HG03139 (cell line): ENCODE measurements around the gene LRCOL1.

Source experiments
- ATAC-seq: cut with Tn5 transposase; IDR thresholded peaks from one replicate; pipeline ENCODE4 v1.9.1; 2021; ENCODE audit not compliant: unreplicated experiment

Gene LRCOL1

DNA sequence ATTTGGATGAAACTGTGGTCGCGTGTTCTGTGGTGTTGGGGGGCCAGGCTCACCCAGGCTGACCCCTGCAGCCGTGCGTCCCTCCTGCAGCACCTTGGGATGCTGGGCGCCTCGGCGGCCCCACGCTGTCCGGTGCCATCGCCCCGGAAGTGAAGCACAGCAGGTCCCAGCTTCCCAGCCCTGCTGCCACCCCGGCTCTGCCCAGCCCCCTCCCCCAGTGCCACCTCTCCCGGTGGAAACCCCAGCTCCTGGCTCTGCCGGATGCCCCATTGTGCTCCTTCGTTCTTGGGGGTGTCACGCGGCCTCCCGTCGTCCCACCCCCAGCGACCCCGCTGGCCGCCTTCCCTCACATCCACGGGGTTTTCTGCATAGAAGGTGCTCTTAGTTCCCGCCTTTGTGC, 25.2 kb downstream of the LRCOL1 start:
- ATAC-seq: no peak

DNA sequence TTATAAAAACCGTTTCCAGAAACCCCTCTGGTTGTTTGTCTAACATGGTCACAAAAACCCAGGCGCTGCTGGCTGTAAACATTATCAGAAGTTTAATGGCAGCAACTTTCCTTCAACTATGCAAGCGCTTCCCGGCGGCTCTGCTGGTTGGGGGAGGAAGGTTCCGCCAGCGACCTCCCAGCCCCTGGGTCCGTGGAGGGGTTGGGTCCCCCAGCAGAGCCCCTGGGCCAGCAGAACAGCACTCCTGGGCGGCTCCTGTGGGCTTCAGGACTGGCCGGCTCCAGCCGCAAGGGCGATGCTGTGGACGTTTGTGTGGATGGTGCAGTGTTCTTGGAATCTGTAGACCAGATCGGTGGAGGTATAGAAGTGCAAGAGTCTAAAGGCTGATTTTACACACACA, 26.0 kb downstream of the LRCOL1 start:
- no peak for ATAC-seq

DNA sequence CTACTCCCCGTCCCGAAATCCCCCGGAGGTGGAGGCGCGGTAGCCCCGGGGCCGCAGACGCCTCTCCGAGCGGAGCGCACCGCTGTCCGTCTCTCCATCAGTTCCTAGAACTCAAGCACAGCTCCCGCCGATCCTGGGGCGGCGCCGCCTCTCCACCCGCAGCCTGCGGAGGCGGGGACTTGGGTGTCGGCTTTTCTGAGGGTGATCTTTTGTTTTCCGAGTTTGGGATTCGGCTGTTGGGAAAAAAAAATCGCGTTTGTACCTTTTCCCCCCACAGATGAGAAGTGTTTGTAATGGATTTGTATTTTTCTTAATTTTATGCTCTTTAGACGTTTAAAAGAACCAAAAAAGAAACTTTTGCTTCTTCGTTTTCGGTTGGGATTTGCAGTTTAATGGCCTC, 26.6 kb downstream of the LRCOL1 start:
- ATAC-seq: no peak

DNA sequence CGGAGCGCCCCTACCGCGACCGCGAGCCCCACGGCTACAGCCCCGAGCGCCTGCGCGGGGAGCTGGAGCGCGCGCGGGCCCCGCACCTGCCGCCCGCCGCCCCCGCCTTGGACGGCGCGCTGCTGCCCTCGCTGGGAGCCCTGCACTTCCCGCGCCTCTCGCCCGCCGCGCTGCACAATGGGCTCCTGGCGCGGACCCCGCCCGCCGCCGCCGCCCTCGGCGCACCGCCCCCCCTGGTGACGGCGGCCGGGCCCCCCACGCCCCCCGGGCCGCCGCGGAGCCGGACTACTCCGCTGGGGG, 27.0 kb downstream of the LRCOL1 start:
- ATAC-seq: no peak

DNA sequence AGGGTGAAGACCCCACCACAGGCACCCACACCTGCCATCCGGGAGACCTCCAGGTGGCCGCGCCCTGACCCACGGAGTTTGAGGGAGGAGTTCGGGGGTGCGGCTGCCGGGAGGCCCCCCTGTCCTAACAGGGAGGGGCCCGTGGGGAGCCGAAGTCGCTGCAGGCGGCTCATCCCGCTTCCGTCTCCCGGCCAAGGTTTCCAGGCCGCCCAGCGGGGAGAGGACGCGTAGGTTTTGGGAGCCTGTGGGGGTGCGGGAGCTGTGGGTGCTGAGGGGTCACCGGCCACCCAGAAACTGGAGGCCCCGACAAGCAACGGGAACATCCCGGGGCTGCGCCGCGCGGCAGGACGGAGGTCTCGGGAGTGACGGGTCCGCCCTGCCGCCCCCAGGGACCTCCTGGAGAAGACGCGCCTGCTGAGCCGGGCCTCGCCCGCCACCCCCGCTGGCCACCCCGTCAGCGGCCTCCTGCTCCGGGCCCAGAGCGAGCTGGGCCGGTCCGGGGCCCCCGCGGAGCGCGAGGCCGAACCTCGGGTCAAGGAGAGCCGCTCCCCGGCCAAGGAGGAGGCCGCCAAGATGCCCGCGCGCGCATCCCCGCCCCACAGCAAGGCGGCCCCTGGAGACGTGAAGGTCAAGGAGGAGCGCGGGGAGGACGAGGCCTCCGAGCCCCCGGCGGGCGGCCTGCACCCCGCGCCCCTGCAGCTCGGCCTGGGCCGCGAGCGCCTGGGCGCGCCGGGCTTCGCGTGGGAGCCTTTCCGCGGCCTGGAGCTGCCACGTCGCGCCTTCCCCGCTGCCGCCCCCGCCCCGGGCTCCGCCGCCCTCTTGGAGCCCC, 27.6 kb downstream of the LRCOL1 start:
- ATAC-seq: no peak

DNA sequence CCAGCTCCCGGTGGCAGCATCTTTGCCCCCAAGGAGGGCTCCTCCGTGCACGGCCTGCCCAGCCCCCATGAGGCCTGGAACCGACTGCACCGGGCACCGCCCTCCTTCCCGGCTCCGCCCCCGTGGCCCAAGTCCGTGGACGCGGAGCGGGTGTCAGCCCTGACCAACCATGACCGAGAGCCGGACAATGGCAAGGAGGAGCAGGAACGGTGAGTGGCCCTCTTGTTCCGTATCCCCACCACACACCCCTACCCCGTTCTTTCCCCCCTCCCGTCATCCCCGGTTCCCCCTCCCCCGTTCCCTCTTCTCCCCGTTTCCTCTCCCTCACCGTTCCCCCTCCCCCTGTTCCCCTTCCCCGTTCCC, 28.3 kb downstream of the LRCOL1 start:
- no peak for ATAC-seq

DNA sequence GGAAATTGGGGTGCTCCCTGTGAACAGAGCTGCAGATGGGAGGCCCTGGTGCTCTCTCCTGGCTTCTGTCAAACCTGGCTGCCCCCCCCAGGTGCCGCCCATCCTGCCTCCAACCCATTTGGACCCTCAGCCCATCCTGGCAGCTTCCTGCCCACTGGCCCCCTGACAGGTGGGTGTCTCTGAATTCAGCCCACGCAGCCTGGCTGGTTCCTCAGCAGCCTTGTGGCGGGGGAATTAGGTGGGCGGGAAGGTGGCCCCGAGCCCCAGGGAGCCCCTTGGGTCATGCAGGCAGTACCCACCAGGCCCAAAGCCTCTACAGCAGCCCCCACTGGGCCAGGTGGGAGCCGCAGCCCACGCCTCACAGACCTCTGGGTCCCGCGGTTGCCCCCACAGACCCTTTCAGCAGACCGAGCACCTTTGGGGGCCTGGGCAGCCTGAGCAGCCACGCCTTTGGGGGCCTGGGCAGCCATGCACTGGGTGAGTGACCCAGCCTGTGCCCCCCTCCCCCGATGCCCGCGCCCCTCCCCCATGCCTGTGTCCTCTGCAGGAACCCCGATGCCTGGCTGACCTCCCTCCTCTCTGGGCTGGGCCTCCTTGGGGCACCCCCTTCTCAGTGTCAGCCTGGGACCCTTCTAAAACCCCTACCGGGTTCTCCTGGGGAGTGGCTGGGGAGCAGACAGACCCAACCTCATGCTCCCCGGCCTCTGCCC, 28.9 kb downstream of the LRCOL1 start:
- no peak for ATAC-seq

DNA sequence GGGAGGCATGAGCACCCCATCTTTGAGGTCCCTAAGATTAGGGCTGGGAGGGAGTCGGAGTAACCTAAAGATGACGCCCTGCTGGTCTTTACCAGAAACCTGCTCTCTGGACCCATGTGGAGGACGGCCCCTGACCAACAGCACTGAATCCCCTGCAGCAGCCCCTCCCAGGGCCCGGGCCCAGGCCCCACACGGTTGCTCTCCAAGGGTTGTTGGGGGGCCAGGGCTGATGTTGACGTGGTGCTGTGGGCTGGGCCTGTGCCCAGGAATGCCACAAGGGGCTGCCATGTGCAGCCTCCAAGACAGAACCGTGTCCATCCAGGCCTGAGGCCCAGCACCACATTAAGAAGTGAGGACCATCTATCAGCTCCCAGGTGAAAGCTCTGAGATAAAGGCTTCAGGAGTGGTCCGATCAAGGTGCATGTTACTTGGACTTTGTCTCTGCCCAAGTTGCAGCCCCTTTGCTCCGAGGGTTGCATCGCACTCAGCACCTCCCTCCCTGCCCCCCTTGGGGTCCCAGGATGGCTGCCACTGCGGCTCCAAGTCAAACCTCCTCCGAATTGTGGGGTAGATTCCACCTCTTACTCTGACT, 29.6 kb downstream of the LRCOL1 start:
- ATAC-seq: no peak

DNA sequence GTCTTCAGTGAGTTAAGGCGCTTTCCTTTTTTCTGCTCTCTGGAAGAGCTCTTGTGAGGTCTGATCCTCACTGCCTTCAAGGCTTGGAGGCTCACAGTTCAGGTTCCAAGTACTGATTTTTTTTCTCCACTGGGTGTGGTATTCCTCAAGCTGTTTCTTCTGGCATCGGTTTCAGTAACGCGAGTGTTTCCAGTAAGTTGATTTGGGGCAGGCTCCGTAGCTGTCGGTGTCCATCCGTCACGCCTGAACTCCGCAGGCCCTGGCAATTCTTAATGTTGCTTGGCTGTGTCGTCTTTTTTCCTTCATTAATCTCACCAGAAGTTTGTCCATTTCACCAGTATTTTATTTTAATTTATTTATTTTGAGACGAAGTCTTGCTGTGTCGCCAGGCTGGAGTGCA, 30.6 kb downstream of the LRCOL1 start:
- no peak for ATAC-seq

DNA sequence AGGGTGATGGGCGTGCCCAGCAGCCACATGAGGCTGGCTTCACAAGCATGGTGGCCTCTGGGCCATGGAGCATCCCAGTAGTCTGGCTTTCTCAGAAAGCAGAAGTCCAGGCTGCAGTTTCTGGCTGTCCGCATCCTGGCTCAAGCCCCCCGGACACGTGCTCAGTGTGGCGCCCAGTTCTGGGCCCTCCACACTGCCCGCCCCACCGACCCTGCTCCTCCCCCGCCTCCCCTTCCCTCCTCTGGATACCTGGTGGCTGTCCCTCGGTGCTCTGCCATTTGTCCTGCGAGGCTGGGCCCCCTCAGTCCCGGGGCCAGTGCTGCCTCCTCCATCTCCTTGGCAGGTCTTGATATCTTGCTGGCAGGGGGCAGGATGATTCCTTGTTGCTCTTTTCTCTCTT, 31.6 kb downstream of the LRCOL1 start:
- ATAC-seq: no peak

DNA sequence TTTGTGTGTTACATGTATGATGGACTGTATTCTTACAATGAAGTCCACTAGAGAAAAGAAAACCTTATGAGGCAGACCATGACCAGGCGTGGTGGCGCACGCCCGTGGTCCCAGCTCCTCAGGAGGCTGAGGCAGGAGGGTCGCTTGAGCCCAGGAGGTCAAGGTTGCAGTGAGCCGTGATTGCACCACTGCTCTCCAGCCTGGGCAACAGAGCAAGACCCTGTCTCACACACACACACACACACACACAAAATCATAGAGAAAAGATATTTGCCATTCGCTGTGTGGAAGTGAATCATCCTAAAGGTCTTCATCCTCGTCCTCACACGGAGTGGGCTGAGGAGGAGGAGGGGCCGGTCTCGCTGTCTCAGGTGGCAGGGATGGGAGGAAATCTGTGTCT, 32.3 kb downstream of the LRCOL1 start:
- no peak for ATAC-seq

DNA sequence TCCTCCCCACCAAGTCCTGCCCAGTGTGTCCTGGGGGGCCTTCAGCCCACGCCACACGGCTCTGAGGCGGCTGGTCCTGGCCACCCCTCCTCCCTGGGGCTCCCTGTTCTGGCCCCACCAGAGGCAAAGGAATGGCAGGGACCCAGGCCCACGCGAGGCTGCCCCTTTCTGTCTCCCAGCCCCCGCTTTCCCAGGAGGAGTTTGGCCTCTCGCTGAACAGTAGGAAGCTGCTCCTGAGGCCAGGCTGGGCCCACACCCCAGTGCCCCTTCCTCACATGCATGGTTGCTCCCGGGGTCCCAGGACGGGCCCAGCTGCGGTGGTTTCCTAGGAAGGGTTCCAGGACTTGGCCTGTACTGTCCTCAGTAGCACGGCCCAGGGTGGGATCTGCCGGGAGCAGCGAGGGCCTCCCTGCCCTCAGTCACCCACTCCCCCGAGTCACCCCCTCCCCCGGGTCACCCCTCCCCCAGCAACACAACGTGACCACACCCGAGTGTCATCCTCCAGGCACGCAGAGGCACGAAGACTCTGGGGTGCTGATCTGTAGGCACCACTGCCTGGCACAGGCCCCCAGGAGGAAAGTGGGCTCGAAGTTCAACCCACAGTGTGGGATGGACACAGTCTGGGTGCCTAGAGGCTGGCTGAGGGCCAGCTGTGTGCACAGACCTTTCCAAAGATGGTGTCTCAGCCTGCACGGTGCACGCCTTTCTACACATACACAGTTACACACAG, 33.0 kb downstream of the LRCOL1 start:
- no peak for ATAC-seq

DNA sequence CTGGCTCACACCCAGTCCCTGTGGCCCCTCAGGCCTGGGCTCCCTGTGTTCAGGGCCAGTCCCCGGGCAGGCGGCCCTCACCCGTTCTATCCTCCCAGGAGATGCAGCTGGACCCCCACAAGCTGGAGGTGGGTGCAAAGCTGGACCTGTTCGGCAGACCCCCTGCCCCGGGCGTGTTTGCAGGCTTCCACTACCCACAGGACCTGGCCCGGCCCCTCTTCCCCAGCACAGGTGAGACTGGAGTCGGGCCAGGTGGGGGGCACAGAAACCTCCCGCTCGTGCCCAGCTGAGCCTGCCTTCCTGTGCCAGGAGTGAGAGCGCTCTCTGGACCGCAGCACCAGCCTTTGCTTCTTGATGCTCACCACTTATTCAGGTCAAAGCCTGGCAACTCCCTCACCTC, 33.7 kb downstream of the LRCOL1 start:
- no peak for ATAC-seq

DNA sequence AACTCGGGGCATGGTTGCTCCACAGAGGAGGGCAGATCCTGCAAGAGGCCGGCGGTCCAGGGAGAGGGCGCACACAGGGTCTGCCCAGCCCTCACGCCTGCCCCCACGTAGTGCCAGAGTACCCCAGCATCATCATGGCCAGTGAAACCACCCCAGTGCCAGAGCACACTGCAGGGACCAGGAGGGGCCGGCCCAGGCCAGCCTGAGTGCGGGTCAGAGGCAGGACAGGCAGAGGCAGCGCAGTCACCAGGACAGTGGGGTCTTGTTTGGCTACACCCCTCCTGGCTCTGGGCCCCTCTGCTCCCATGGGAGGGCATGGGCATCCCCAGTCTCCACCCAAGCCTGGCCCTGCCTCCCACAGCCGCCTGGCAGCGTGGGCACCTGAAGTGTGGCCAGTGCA, 34.7 kb downstream of the LRCOL1 start:
- no peak for ATAC-seq

DNA sequence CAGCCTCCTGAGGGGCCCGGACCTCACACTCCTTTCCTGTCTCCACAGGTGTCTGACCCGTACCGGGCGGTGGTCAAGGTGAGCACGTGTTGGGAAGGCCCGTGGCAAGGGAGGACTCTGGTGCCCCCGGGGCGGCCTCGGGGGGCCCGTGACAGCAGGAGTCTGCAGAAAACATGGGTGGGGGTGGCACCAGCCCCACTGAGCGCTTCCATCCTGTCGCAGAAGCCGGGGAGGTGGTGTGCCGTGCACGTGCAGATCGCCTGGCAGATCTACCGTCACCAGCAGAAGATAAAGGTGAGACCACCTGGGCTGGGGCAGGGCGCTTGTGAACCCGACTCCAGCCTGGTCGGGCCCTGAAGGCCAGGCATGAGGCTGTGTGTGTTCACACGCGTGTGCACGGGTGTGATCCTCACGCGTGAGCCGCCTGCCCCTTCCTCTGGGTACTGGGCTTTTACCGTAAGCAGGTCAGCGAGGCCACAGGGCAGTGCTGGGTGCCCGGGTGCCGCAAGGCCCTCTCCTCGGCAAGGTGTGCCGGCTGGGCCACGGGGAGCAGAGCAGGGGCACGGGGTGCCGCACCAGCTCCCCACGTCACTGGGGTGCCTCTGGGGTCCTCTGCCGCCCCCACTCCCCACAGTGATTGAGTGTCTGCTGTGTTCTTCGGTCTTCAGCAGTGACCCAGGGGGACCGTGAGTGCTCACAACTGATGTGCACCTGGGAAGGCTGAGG, 35.9 kb downstream of the LRCOL1 start:
- no peak for ATAC-seq

DNA sequence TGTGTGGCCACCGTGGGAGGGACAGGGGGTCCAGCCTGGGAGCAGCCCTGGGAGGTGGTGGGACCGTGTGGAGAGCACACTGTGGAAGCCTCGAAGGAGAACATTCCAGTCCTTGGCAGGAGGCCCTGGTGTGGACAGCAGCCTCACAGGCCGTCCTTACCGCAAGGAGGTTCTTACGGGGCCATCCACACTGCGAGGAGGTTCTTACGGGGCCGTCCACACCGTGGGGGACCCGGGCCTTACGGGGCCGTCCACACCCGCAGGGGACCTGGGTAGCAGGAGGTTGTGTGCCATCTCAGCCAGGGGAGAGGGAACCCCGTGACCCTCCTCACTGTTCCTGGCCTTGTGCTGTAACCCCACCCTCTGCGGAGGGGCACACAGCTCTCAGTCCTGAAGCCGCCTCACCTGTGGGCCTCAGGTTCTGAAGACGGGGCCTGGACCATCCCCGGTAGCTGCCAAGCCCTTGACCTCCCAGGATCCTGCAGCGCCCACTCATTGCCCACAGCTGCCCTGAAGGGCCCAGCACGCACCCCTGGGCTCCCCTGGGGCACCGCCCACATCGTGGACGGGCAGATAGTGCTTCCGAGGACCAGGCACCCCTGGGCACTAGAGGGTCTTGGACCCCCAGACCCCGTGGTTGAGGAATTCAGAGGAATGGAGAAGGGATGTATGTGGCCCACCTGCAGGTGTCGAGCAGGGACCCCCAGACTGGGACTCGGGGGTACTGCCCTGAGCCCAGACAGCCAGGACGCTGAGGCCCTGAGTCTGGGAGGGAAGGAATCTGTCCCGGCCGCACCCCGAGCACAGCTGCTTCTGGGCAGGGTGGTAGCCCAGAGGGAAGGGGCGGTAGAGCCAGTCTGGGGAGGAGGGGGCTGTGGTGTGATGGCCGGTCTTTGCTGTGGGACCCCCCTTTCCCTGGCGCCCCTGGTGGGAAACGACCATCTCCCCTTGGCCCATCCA, 37.3 kb downstream of the LRCOL1 start:
- no peak for ATAC-seq

DNA sequence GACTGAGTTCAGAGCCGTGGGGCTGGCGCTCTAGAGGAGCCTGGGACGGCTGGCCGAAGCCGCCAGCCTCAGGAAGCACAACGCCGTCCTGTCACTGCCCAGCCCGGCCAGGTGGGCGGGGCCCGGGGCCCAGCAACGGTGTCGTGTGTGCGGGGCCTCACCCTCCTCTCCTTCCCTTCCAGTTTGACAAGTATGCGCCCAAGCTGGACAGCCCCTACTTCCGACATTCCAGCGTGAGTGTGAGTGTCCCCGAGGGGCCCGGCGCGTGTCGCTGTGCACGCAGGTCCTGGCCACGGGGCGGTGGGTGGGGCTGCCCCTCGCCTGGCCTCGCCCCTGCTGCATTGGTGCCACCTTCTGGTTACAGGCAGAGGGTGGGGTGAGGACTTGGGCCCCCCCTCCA, 38.3 kb downstream of the LRCOL1 start:
- no peak for ATAC-seq

DNA sequence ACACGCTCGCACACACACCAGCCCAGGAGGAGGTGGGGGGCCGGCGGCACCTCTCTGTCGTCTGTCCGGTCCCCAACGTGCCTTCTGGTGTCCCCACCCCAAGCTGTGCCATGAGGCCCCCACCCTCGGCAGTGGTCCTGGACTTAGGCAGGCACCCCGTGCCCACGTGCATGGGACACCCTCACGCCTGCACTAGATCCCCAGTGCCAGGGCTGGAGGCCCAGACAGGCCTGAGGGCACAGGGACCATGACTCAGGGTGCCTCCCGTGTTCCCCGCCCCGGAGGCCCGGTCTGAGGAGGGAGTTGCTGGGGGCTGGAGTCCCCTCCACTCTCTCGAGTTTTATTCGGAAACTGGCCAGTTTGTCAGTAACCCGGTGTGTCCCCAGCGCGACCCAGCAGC, 38.8 kb downstream of the LRCOL1 start:
- ATAC-seq: no peak

DNA sequence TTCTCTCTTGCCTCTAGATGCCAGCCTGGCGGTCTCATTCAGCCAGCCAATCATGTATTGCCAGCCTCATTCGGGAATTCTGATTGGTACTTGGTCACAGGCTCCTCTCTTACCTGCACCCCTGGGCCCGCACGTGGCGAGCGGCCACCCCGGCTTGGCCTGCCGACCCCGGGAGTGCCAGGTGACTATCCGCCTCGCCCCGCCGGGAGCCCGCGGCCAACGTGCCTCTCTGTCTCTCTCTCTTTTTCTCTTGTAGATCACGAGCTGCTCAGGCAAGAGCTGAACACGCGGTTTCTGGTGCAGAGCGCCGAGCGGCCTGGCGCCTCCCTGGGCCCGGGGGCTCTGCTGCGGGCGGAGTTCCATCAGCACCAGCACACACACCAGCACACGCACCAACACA, 39.3 kb downstream of the LRCOL1 start:
- ATAC-seq: no peak

DNA sequence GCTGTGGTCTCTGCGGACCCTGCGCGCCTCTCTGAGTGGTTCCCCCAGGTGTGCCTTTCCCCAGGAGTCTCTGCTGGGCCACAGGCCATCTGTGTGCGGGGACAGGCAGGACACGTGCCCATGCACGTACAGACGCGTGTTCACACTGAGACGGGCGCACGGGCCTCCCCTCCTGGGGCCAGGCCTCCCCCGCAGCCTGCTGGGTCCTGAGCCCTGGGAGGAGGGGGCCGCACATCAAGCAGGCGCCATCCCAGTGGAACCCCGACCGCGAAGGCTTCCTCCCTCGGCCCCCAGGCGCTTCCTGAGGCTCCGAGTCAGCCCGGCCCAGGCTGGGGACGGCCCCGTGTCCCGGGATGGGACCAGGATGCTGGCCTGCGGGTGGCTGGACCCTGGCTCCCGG, 39.7 kb downstream of the LRCOL1 start:
- no peak for ATAC-seq
